Pancreas (tissue), 10 donors: Measurements from ENCODE around the gene DOCK1. TPM values are rescaled to one million over a fixed set of nuclear protein-coding genes. Genes with fewer than 3 reads are reported as not detected.

Source experiments
- ATAC-seq, 4 donors: fragments of 200-7000 bp; cut with Tn5 transposase; one replicate each; pipeline versions ENCODE4 v1.8.0 to v1.9.1; 2020; ENCODE audit warnings: mild to moderate bottlenecking in 4 of 4, moderate library complexity in 4 of 4
- DNase-seq, 6 donors: peaks; one replicate each; pipeline ENCODE4 v3.0.0-alpha.2; 2020
- FAIRE-seq: peaks from 2 replicates; lab custom pipeline; 2012; peaks lifted over from hg19 to GRCh38; lab: Jason Lieb, UNC
- H3K27ac ChIP-seq, 4 donors: fragments of 200-600 bp; sonication (generic); 1 replicate in 3 of 4; 2 replicates in 1 of 4; pipeline versions ENCODE4 v1.5.0 to v1.8.0; 2020
- H3K27me3 ChIP-seq, 4 donors: fragments of 200-600 bp; one replicate each; pipeline ENCODE4 v1.8.0; 2021
- H3K36me3 ChIP-seq, 3 donors: fragments of 200-600 bp; sonication (generic) in 1 of 3; one replicate each; pipeline versions ENCODE4 v1.5.0 to v1.8.0; 2020 to 2021
- H3K4me1 ChIP-seq, 3 donors: fragments of 200-600 bp; one replicate each; pipeline ENCODE4 v1.8.0; 2021
- H3K4me3 ChIP-seq, 4 donors: fragments of 200-600 bp; sonication (generic) in 2 of 4; one replicate each; pipeline versions ENCODE4 v1.5.0 to v1.8.0; 2020 to 2021
- H3K9me3 ChIP-seq, 4 donors: fragments of 200-600 bp; one replicate each; pipeline ENCODE4 v1.8.0; 2021
- WGBS, 2 donors: extraction: QIAGEN DNeasy Blood & Tissue Kit; methylation state at CpG; one replicate each; pipeline ENCODE4 v1.1.7; 2013; 5-methylcytosine and 5-hydroxymethylcytosine counted together
- intact Hi-C, 3 donors: fragments of 100-400 bp; cut with DNase I; formaldehyde crosslinking; loops; one replicate each; pipeline versions ENCODE4 v1.11.1 to v1.14.2; 2022
- polyA plus RNA-seq, 2 donors: library from polyadenylated mRNA; stranded (reverse); fragments of 200-250 nt; gene quantifications; one replicate each; pipeline ENCODE4 v1.2.3, GENCODE V29; 2013
- total RNA-seq, 6 donors: library from RNA; stranded (reverse); fragmentation: NEBNext Ultra II Directional in 4 of 6; extraction: Animal tissue kit (Norgen Biotek cat#: 25700) in 4 of 6; gene quantifications; one replicate each; pipeline versions ENCODE4 v1.2.1 to v1.2.4, GENCODE V29; 2021 to 2023
- TF ChIP-seq, protein P1 (sequence below), 4 donors: fragments of 200-600 bp; sonication (generic) in 3 of 4; IDR thresholded peaks; one replicate each; pipeline versions ENCODE4 v1.5.0 to v1.8.0; 2021; ENCODE audit warnings: antibody characterized with exemption in 4 of 4
- donor health status: healthy with polysubstance abuse.
- donor health status: DM: no; HTN: no; CAD: no; lungs with moderate emphysema.
- donor health status: DM: no; HTN: no; CAD: no.
- donor health status: control.
- donor health status: control.
- donor health status: Bipolar disorder and iron deficiency.
- donor health status: DM: yes; HTN: yes; CAD: no.
- donor health status: DM: no; HTN: no; CAD: no.
- donor health status: DM: no; HTN: no; CAD: no.
- donor health status: DM: yes; HTN: yes; CAD: no.

DOCK1 gene
- total and polyA plus RNA-seq, 8 donors = 12.1 to 38.6 (median 24.2) TPM

DNA sequence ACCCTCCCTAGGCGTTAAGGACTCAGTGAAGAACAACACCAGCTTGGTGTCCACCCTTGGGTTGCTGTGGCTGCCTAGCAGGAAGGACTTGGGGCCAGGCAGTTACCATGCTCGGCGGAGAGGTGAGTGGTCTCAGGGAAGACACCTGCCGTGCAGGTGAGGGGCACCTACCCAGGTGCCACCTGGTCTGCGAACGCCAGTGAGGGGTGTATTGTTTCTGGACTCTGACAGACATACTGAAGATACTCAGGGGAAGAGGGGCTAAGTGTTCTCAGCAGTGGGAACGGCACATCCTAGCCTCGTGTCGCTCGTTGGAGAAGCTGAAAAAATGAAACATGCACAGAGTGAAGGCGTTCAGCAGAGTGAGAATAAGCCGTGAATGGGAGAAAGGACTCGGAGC lies 22.6 kb downstream of the DOCK1 start:
- Histone ChIP-seq H3K4me1 (no peaks in the 10 kb centered on the region), H3K27me3 (no peaks in the 10 kb centered on the region), H3K9me3 (no peaks in the 10 kb centered on the region), H3K4me3 (no peak overlapping the region), H3K36me3 (no peaks in the 10 kb centered on the region), H3K27ac (no peak overlapping the region)
- FAIRE-seq = no peak
- WGBS, 2 donors = 96 to 98% methylated on average over 13 of the region's 13 CpGs
- no peak for ATAC-seq
- DNase-seq = no peak
- TF ChIP-seq, protein P1, sequence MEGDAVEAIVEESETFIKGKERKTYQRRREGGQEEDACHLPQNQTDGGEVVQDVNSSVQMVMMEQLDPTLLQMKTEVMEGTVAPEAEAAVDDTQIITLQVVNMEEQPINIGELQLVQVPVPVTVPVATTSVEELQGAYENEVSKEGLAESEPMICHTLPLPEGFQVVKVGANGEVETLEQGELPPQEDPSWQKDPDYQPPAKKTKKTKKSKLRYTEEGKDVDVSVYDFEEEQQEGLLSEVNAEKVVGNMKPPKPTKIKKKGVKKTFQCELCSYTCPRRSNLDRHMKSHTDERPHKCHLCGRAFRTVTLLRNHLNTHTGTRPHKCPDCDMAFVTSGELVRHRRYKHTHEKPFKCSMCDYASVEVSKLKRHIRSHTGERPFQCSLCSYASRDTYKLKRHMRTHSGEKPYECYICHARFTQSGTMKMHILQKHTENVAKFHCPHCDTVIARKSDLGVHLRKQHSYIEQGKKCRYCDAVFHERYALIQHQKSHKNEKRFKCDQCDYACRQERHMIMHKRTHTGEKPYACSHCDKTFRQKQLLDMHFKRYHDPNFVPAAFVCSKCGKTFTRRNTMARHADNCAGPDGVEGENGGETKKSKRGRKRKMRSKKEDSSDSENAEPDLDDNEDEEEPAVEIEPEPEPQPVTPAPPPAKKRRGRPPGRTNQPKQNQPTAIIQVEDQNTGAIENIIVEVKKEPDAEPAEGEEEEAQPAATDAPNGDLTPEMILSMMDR (IDR thresholded peaks at IDR 0.05) = no peak
- intact Hi-C loops = no loop called here

DNA sequence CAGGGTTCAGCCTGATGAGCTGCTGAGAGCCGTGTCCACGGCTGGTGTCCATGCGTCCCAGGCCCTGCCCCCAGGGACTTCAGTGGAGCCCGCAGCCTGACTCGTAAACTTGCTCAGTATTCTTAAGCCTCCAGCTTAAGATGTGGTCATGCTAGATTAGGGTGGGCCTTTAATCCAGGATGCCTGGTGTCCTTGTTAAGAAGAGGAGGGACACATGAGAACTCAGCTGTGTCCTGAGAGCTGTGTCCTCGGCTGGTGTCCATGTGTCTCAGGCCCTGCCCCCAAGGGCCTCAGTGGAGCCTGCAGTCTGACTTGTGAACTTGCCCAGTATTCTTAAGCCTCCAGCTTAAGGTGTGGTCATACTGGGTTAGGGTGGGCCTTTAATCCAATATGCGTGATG lies 23.0 kb downstream of the DOCK1 start:
- H3K36me3 ChIP-seq = no peaks in the 10 kb centered on the region
- no peak overlapping the region for H3K27ac ChIP-seq
- no peaks in the 10 kb centered on the region for H3K9me3 ChIP-seq
- ATAC-seq = no peak
- no peaks in the 10 kb centered on the region for H3K4me1 ChIP-seq
- DNase-seq = no peak
- intact Hi-C loops = no loop called here
- H3K27me3 ChIP-seq = no peaks in the 10 kb centered on the region
- 96 to 97% methylated on average over 7 of the region's 7 CpGs for WGBS, 2 donors
- H3K4me3 ChIP-seq = no peak overlapping the region
- FAIRE-seq = no peak
- TF ChIP-seq, protein P1 (IDR thresholded peaks at IDR 0.05) = no peak

DNA sequence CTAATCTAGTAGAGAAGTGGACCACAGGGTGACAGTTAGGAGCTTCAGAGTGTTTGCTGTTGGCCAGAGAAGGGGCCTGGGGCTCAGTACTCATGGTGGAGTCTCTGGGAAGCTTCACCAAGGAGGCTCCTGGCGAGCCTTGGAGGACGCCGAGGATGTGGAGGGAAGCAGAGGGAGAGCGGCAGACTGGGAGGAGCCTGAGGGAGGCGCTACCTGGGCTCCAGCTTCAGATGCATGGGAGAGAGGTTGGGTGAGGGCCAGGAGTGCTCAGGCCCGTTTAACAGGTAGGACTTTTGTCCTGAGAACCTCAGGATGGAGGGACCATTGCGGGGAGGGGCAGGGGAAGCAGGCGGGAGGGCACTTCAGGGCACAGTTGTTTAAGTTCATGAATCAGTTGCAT lies 24.2 kb downstream of the DOCK1 start:
- no peaks in the 10 kb centered on the region for H3K27me3 ChIP-seq
- FAIRE-seq (no peak), DNase-seq (no peak), ATAC-seq (no peak)
- 84 to 89% methylated on average over 8 of the region's 8 CpGs for WGBS, 2 donors
- H3K27ac ChIP-seq = no peak overlapping the region
- no peak overlapping the region for H3K4me3 ChIP-seq
- no peaks in the 10 kb centered on the region for H3K36me3 ChIP-seq
- TF ChIP-seq, protein P1 (IDR thresholded peaks at IDR 0.05) = no peak
- intact Hi-C loops = no loop called here
- no peaks in the 10 kb centered on the region for H3K4me1 ChIP-seq
- no peaks in the 10 kb centered on the region for H3K9me3 ChIP-seq

DNA sequence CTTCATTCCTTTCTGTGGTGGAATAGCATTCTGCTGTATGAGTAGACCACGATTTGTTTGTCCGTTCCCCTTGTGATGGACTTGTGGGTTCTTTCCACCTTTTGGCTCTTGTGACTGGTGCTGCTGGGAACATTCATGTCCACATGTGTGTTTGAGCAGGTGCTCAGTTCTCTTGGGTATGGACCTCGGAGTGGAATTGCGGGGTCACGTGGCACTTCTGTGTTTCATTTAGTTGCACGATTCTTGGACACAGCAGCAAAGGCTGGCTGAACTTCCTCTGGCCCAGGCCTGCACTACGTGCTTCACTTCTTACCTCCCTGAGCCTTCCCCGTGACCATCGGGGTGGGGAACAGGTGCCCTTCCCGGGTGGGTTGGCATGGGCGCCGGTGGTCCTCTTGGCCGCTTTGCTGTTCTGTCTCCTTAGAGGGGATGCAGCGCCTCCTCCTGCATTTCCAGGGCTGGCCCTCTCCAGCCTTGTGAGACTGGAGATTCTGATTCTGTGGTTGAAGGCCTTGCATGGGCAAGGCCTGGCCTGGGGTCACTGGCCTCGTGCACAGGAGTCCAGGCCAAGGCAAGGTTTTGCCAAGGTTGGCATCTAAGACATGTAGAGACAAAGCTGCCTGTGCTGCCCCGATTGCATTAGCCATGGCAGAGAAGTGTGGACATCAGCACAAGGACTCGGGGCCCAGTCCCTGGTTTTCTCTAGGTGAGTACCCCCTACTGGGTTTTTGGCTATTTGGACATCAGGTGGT lies 25.1 kb downstream of the DOCK1 start:
- Histone ChIP-seq H3K4me1 (peaks cover 0 to 1% (median 0%) of the 10 kb centered on the region in 3 donors), H3K36me3 (no peaks in the 10 kb centered on the region), H3K9me3 (no peaks in the 10 kb centered on the region), H3K4me3 (no peak overlapping the region), H3K27ac (no peak overlapping the region), H3K27me3 (no peaks in the 10 kb centered on the region)
- 78 to 80% methylated on average over 17 of the region's 17 CpGs for WGBS, 2 donors
- TF ChIP-seq, protein P1 (IDR thresholded peaks at IDR 0.05) = no peak
- FAIRE-seq = no peak
- no peak for ATAC-seq
- no peak for DNase-seq
- intact Hi-C loops = loop anchor here in 1 of 3 donors (10.0 kb wide), 1 partner anchor 816 kb away; no protein-coding TSS in a partner anchor
